HG02623 (cell line): ENCODE measurements around the gene RTN1.

Experiments used
- ATAC-seq: cut with Tn5 transposase; IDR thresholded peaks from one replicate; pipeline ENCODE4 v1.9.1; 2021; ENCODE audit warnings: moderate library complexity; ENCODE audit not compliant: unreplicated experiment

RTN1 gene

DNA sequence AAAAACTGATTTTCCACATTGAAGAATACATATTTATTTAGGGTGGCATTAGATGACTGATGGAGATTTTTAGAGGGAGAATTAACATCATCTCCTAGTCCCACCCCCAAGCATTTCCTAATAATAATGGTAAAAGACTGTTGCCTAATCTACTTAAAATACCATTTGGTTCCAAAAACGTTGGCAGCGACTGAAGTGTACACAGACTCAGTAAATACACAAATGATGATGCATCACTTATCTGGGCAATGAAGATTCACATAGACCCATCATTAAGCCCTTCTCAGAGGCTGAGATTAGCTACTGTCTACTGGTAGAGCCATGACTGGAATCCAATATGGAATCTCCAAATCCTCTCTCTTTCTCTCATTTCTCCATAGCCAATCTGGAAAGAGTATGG lies 18.2 kb downstream of the RTN1 start:
- ATAC-seq, result no peak

DNA sequence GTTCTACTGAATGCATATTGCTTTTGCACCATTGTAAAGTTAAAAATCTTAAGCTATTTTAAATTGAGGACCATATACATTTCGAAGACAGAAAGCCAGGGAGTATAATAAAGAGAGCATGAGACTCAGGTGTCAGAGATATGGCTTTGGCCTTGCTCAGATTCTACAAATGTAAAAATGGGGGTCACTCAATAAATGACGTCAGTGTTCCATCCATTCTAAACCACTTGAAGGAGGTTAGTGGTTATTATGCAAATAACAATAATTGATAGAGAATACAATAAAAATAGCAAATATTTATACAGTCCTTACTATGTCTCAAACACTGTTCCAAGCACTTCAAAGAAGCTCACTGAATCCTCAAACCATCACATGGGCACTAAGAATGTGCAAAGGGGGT lies 20.1 kb downstream of the RTN1 start:
- ATAC-seq, result no peak

DNA sequence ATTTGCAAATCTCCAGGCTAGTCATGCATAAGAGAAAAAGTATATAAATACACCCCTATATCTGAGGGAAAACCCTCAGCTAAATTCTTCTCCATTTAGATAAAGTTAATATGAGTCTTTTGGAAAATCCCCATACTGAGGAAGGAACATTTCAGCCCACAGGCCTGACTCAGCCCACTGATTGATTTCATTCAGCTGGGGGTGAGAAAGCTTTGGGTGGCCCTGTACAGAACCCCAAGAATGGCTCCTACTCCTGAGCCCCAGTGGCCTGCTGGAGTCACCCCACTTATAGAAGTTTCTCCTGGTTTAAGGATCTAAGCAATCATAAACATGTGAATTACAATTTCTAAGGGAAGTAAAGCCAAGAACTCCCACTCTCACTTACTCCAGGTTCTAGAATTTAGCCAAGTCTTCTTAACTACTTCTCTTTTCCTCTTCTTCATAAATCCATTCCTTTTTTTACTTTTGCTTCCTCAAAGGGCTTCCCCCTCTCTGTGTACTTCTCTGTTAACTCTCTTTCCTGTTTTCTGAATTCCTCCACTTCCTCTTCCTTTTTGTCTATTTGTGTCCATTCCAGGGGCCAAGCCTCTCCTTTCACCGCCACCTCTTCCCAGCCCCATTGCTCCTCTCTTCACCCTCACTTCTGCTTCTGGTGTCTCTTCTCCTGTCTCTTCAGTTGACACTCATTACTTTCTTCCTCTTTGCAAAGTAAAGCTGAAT lies 21.0 kb downstream of the RTN1 start:
- peak; percentile 41 for ATAC-seq

DNA sequence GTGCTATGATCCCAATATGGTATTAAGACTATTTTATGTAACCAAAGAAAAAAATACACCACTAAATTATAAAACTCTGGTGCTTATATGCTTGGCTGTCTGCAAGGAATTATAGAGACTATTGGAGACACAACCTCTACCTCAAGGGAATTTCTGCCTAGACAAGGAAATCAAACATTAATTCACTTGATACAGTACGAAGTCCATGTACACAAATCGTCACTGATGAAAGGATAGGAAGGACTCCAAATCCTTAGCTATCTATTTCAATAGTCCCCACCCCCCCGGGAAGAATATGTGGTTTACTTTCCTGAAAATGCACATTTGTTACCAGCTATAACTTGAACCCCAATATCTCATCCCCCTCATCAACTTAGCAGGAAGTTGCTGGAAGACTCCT lies 21.9 kb downstream of the RTN1 start:
- no peak for ATAC-seq

DNA sequence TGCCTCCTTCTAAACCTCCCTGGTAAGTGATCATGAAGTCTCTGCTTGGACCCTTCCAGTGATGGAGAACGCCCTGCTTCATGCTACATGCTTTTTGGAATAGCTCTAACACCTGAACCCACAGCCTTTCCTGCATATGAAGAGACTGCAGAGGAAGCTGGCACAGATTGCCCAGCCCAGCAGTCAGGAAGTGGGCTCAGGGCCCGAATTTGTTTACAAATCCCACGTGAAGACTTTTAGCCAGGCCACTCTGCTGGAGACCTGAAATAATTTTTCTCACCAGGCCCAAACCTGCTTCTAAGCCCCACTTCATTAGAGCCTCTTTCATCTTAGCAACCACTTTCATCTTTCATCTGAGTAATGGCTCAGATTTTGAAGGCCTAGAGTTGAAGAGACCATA lies 22.9 kb downstream of the RTN1 start:
- ATAC-seq, result no peak

DNA sequence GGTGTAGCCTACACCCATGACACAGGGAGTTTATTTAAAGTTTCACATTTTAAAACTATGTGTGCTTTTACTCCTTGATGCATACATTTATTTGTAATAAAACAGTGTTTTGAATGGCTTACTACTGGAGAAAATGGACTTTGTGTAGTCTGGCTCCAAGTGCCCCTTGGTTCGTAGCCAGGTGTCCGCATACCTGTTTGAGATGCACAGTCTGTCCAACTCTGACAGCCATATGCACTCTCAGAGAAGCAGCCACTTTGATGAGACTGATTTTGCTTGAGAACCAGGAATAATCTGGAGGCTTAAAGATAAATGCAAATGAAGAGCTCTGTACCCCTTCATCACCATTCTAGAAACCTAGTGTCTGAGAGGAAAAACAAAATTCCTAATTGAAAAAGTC lies 24.0 kb downstream of the RTN1 start:
- no peak for ATAC-seq

DNA sequence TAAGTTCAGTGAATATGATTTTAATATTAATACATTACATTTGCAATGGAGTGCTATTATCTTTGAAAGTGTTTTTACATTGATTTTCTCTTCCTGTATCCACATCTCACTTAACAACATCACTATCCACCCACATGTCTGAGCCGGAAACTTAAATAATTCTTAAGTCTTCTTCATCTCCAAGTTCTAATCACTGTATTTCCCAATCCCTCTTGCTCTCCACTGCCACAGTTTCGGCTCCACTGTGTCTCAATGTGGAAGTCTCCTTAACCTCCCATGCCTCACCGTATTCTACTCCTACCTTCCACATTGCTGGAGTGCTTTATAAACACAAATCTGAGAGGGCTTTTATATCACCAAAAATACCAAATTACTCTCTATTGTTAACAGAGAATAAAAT lies 25.3 kb downstream of the RTN1 start:
- no peak for ATAC-seq

DNA sequence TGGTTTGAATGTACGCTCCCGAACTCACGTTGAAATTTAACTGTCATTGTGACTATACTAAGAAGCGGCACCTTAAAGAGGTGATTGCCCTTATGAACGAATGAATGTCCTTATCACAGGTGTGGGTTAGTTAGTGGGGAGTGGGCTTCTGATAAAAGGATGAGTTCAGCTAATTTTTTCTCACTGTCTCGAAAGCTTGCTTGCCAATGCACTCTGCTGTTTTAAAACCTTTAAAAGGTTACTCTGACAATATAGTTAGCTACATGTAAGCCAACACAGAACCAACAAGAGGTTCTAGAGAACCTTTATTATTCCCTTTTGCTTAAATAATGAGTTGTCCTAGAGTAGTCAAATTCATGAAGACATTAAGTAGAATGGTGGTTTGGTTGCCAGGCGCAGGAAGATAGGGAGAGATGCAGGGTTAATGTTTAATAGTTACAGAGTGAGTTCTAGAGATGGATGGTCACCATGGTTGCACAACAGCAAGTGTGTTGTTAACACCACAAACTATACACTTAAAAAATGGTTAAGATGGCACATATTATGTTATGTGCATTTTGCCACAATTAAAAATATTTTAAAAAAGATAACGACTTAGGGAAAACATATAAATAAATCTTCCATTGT lies 26.3 kb downstream of the RTN1 start:
- ATAC-seq, result no peak

DNA sequence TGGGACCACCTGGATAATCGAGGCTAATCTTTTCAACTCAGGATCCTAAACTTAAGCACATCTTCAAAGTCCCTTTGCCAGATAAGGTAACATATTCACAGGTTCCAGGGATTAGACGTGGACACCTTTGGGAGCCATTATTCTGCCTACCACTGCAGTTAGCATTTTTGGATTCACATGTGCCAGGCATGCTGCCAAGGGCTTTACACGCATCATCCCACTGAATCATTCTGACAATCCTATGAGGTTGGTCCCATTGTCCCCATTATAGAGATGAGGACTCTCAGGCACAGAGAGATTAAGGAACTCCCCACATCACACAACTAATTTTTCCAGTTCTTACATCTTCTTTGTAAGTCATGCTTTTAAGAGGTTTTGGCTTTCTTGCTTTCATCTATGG lies 34.5 kb downstream of the RTN1 start:
- no peak for ATAC-seq

DNA sequence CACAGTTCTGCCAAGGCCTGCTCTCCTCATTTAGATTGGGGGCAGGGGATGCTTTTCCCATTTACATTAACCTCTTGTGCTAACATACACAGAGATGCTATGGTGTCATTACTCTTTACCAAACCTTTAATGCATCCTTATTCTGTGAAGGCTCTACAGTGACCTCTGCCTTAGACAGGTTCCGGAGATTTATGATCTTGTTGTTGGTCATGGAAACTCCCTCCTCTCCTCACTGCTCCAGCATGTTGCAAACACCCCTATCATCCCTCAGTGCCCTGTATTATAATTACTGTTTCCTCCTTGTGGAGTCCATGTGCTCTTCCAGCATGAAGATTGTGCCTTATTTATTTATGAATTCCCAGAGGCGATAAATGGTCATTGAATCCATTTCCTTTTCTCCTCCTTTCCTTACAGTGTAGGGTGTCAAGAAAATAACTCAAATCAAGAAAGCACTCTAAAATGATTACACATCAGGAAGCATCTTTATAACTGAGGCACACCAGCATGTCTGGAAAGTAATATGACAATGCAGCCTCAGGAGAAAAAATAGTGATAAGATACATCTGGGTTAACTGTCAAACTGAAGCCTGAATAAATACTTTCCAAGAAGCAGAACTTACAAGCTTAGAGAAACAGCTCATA lies 37.8 kb downstream of the RTN1 start:
- ATAC-seq, result no peak

DNA sequence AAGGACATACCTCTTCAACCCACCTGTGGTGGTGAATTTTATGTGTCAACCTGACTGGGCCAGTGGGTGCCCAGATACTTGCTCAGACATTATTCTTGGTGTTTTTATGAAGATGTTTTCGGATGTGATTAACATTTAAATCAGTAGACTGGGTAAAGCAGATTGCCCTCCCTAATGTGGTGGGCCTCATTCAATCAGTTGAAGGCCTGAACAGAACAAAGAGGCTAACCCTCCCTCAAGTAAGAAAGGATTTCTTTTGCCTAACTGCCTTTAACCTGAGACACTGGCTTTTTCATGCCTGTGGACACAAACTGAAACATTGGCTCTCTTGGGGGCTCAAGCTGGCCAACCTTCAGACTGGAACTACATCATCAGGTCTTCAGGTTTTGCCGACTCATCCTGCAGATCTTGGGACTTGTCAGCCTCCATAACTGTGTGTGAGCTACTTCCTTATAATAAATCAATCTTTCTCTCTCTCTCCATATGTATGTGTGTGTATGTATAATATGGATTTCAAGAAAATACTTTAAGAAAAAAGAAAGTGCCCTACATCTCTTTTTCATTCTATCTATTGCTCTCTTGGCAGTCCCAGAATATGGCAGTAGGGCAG lies 39.4 kb downstream of the RTN1 start:
- ATAC-seq, result no peak

DNA sequence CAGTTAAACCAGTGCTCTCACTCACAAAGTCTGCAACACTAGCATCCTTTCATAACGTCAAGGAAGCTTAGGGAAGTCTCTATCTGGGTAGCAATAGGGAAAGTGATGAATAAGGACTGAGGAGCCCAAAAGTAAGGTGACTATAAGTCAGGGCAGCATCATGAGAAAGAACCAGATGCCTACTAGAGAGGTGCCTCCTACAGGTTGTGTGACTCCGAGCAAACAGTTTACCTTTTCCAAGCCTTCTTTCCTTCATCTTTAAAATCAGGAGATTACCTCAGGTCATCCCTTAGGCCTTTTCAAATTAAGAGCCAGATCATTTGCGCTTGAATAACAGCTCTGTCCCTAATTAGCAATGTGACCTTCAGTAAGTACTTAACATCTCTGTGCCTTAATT lies 40.2 kb downstream of the RTN1 start:
- no peak for ATAC-seq

DNA sequence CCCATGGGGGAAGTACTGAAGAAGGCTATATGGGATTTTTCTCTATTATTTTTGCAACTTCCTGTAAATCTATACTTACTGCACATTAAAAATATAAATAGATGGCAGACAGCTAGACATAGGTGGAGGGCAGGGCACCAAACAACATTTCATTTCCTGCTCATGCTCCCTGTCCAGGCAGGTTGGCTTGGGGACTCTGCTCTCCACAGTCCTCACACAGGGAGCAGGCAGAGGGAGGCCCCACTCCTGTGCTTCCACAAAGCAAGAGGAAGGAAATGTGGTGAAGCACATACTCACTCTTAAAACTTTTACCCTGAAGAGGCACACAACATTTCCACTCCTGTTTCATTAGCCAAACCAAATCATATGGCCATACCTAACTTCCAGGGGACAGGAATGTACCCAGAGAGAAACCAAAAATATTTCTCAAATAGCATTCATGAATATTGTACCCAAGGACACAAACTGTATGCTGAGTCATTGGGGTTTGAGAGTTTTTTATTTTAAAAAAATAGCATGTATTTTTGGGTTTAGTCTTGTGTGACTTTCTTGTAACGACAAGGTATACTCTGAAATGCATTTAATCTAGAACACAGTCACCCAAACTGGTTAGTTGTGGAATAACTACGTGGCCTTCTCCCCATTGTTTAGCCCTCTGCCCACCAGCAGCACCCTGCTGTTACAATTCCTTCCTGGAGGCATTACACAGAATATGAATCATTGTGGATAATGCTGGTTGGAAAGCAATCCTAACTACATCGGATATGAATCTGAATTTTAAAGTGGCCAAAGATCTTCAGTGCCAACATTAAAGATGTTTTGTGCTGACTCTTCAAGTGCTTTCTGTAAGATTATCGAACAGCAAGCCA lies 40.9 kb downstream of the RTN1 start:
- ATAC-seq, result no peak

DNA sequence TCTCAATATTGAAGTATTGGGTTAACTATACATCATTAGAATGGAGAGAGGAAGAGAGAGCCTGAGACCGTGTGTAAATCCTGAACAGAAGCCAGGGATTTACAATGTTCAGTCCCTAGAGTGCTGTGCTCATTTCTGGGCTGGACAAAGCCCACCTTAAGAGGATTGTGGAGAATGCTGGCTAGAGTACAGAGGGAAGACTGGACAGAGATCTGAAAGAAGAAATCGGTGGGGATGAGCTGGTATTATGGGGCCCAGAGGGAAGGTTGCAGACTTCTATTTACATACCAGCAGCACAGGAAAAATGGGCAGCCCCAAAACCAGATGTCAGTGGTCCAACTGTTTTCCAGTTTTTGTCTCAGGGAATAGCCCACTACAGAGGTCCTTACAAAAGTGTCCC lies 42.3 kb downstream of the RTN1 start:
- no peak for ATAC-seq

DNA sequence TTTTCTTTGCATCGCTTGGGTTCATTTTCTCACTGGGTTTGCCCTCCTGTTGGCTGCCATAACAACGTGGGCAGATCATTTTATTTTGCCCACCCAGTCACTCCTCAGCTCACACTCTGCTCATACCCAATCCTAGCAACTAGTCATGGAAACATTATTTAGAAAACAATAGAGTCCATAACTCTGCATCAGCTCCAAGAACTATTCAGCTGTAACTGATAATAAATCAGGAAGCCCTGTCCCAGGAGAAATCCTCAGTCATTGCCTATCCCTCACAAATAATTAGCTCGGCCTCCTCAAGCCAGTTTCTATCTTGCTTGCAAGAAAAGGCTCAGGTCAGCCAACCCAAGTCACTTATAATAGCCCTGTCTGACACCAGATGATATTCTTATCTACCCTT lies 43.2 kb downstream of the RTN1 start:
- no peak for ATAC-seq

DNA sequence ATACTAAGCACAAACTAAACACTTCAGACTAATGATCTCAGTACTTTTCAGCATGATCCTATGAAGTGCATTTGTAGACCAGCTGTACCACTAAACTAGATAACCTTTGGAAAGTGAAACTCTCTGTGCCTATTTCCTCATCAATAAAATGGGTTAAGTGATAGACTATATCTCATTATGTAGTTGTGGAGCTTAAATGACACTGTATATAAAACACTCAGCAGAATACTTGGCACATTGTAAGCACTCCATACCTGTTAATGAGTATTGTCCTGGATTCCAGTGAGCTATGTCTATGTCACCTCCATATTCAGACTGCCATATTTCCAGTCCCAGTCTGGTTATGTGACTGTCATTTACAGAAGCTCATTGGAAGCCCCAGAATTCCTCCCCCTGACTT lies 44.4 kb downstream of the RTN1 start:
- no peak for ATAC-seq

DNA sequence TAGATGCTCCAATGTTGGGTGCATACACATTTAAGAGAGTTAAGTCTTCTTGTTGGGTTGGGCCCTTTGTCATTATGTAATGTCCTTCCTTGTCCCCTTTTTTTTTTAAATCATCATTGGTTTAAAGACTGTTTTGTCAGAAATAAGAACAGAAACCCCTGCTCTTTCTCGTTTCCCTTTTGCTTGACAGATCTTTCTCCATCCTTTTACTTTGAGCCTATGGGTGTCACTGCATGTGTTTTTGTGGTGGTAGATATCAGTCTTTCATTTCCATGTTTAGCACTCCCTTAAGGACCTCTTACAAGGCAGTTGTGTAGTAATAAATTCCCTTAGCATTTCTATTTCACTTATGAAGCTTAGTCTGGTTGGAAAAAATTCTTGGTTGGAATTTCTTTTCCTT lies 47.4 kb downstream of the RTN1 start:
- no peak for ATAC-seq

DNA sequence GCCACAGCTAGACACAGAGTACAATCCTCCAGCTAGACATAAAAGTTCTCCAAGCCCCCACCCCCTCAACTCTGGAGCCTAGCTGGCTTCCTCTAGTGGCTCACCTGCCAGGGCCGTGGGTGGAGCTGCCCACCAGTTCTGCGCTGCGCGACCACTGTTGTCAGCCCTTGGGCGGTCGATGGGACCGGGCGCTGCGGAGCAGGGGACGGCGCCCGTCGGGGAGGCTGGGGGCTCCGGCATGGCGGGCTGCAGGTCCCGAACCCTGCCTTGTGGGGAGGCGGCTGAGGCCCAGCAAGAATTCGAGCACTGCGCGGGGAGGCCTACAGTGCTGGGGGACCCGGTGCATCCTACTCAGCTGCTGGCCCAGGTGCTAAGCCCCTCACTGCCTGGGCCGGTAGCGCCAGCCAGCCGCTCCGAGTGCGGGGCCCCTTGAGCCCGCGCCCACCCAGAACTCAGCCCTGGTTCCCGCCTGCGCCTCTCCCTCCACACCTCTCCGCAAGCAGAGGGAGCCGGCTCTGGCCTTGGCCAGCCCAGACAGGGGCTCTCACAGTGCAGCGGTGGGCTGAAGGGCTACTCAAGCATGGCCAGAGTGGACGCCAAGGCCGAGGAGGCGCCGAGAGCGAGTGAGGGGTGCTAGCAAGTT lies 51.0 kb downstream of the RTN1 start:
- no peak for ATAC-seq

DNA sequence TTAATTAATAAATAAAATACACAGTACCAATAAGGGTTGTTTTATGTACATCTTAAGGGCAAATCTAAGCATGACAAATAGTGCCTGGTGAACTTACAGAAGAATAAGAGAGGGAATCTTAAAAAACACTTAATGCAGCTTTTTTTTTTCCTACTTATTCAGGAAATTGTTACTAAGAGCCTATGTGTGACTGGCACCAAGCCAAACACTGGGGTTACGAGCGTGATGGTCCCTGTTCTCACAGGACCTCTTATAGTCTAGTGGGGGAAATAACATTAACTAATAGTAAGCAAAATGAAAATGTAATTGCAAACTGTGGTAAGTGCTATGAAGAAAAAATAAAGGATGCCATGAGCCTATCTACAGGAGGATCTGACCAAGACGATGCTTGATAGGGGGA lies 53.6 kb downstream of the RTN1 start:
- no peak for ATAC-seq

DNA sequence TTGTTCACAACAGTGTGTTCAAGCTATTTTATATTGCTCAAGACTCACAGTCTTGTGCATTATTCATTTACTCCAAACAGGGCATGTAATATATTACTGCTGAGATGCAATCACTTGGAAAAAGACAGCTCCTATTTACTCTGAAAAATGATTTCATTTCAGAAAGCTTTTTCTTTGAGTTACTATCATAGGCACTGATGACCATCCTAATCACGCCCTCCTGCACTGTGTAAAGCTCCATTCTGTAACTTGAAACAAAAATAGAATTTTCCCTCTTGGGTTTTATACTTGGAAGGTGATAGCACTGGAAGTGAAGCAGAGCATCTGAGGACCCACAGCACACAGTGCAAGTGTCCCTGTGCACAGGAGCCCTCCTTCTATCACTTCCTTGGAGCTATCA lies 55.6 kb downstream of the RTN1 start:
- ATAC-seq, result no peak

DNA sequence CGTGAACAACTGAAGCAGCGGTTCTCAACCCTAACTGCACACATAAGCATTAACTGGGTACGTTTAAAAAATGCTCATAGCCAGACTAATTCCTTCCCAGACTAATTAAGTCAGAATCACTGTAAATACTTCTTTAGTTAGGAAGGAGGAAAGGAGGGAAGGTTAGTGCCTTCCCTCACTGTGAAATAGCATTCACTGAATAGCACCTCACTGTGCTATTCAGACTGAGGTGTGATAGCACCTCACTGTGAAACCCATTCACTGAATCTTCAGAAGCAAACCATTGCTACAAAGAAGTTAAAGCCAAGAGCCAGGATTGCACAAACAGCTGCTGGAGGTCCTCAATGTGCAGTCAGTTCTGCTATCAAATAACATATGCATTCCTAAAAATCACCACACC lies 58.8 kb downstream of the RTN1 start:
- ATAC-seq, result no peak
